ENCODE measurements around the gene LACTBL1.

DNA sequence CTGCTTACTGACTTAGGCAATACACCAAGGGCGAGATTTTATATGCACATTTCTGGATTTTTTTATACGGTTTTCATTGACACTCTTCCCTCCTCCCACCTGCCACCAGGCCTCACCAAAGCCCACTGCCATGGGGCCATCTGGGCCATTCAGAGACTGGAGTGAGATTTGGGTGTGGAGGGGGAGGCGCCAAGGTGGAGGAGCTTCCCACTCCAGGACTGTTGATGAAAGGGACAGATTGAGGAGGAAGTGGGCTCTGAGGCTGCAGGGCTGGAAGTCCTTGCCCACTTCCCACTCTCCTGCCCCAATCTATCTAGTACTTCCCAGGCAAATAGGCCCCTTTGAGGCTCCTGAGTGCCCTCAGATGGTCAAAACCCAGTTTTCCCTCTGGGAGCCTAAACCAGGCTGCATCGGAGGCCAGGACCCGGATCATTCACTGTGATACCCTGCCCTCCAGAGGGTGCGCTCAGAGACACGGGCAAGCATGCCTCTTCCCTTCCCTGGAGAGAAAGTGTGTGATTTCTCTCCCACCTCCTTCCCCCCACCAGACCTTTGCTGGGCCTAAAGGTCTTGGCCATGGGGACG, 57.9 kb downstream of the LACTBL1 start:
- TF ChIP-seq, protein P1, sequence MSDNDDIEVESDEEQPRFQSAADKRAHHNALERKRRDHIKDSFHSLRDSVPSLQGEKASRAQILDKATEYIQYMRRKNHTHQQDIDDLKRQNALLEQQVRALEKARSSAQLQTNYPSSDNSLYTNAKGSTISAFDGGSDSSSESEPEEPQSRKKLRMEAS (IDR thresholded peaks at IDR 0.05), result no peak
- TF ChIP-seq USF1 (IDR thresholded peaks at IDR 0.05), result no peak
- no peak for TF ChIP-seq ZBTB7A (IDR thresholded peaks at IDR 0.05; ENCODE audit: low read depth)
- no peak for TF ChIP-seq REST (IDR thresholded peaks at IDR 0.05; ENCODE audit: low read depth)
- TF ChIP-seq RAD21 (IDR thresholded peaks at IDR 0.05; ENCODE audit: low read depth), result no peak
- TF ChIP-seq YY1 (IDR thresholded peaks at IDR 0.05; ENCODE audit: low read depth), result no peak
- TF ChIP-seq TEAD4 (IDR thresholded peaks at IDR 0.05), result no peak
- TF ChIP-seq CEBPB (IDR thresholded peaks at IDR 0.05), result no peak
- no peak for TF ChIP-seq TCF12 (IDR thresholded peaks at IDR 0.05; ENCODE audit: low read depth)
- TF ChIP-seq EP300 (IDR thresholded peaks at IDR 0.05; ENCODE audit: borderline replicate concordance), result no peak
- TF ChIP-seq CREB1 (IDR thresholded peaks at IDR 0.05; ENCODE audit: low read depth), result no peak

Data from Ishikawa (cell line).